ENCODE data around the gene CBFA2T2. TPM values are rescaled to one million over a fixed set of nuclear protein-coding genes. Genes with fewer than 3 reads are reported as not detected.
"Not testable (repeated sequence)": the region's sequence is repeated elsewhere in the genome, so short reads cannot be mapped to it uniquely, and the experiment has no call there.

The CBFA2T2 gene
- total RNA-seq, 1 donor from 2014 or later, result 10.7 TPM

DNA sequence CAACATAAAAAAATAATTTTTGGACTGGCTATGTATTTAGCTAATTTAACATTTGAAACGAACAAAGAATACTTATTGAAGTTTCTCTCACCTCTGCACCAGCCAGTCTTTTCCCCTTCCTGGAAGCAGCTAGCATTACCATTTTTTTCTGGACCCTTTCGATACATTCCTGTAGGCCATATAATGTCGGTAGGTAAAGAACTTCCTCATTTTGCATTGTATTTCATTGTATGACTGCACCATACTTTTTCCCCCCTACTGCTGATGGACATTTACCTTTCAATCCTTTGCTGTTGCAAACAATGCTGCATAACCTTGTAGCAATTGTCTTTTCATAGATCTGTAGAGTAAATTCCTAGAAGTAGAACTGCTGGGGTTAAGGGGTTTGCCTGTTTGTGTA is 17.6 kb downstream of the CBFA2T2 start:
- H3K36me3 ChIP-seq, result no peaks in the 10 kb centered on the region
- H3K27me3 ChIP-seq (ENCODE audit: low read depth), result no peaks in the 10 kb centered on the region
- H3K27ac ChIP-seq (replicated peaks), result no peak overlapping the region
- no peak for DNase-seq
- no peaks in the 10 kb centered on the region for H3K9me3 ChIP-seq (replicated peaks)
- peaks cover 5% of the 10 kb centered on the region for H3K4me1 ChIP-seq
- intact Hi-C loops (cut with micrococcal nuclease), result no loop called here
- TF ChIP-seq, protein P1, sequence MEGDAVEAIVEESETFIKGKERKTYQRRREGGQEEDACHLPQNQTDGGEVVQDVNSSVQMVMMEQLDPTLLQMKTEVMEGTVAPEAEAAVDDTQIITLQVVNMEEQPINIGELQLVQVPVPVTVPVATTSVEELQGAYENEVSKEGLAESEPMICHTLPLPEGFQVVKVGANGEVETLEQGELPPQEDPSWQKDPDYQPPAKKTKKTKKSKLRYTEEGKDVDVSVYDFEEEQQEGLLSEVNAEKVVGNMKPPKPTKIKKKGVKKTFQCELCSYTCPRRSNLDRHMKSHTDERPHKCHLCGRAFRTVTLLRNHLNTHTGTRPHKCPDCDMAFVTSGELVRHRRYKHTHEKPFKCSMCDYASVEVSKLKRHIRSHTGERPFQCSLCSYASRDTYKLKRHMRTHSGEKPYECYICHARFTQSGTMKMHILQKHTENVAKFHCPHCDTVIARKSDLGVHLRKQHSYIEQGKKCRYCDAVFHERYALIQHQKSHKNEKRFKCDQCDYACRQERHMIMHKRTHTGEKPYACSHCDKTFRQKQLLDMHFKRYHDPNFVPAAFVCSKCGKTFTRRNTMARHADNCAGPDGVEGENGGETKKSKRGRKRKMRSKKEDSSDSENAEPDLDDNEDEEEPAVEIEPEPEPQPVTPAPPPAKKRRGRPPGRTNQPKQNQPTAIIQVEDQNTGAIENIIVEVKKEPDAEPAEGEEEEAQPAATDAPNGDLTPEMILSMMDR (IDR thresholded peaks at IDR 0.05; ENCODE audit: borderline replicate concordance), result no peak
- H3K4me3 ChIP-seq, result no peak overlapping the region

DNA sequence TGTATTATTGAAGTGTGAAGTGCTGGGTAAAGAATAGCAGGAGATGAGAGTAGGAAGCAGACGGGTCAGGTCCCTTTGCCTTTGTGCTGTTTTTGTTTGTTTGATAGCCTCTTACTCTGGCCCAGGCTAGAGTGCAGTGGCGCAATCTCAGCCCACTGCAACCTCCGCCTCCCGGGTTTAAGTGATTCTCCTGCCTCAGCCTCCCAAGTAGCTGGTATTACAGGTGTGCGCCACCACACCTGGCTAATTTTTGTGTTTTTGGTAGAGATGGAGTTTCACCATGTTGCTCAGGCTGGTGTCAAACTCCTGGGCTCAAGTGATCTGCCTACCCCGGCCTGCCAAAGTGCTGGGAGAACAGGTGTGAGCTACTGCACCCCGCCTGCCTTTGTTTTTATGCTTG is 18.1 kb downstream of the CBFA2T2 start:
- H3K27me3 ChIP-seq (ENCODE audit: low read depth); DNase-seq; H3K9me3 ChIP-seq (replicated peaks); intact Hi-C loops (cut with micrococcal nuclease); H3K27ac ChIP-seq (replicated peaks); H3K36me3 ChIP-seq; H3K4me1 ChIP-seq; H3K4me3 ChIP-seq: not testable (repeated sequence)

DNA sequence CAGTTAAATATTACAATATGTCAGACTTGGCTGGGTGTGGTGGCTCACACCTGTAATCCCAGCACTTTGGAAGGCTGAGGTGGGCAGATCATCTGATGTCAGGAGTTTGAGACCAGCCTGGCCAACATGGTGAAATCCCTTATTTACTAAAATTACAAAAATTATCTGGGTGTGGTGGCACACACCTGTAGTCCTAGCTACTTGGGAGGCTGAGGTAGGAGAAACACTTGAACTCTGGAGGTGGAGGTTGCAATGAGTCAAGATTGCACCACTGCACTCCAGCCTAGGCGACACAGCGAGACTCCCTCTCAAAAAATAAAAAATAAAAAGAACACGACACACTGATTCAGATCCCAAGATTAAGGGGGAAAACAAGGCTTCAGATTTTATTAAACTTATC is 19.2 kb downstream of the CBFA2T2 start:
- H3K9me3 ChIP-seq (replicated peaks); DNase-seq; intact Hi-C loops (cut with micrococcal nuclease); H3K4me1 ChIP-seq; H3K4me3 ChIP-seq; H3K36me3 ChIP-seq; H3K27me3 ChIP-seq (ENCODE audit: low read depth); H3K27ac ChIP-seq (replicated peaks): not testable (repeated sequence)

DNA sequence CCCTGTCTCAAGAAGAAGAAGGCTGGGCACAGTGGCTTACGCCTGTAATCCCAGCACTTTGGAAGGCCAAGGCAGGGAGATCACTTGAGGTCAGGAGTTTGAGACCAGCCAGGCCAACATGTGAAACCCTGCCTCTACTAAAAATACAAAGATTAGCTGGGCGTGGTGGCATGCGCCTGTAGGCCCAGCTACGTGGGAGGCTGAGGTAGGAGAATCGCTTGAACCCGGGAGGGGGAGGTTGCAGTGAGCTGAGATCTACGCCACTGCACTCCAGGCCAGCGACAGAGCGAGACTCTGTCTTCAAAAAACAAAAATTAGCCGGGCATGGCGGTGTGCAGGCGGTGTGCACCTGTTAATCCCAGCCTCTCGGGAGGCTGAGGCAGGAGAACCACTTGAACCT is 22.0 kb downstream of the CBFA2T2 start:
- H3K9me3 ChIP-seq (replicated peaks); H3K4me3 ChIP-seq; H3K4me1 ChIP-seq; H3K27me3 ChIP-seq (ENCODE audit: low read depth); intact Hi-C loops (cut with micrococcal nuclease); H3K36me3 ChIP-seq; H3K27ac ChIP-seq (replicated peaks); DNase-seq: not testable (repeated sequence)

DNA sequence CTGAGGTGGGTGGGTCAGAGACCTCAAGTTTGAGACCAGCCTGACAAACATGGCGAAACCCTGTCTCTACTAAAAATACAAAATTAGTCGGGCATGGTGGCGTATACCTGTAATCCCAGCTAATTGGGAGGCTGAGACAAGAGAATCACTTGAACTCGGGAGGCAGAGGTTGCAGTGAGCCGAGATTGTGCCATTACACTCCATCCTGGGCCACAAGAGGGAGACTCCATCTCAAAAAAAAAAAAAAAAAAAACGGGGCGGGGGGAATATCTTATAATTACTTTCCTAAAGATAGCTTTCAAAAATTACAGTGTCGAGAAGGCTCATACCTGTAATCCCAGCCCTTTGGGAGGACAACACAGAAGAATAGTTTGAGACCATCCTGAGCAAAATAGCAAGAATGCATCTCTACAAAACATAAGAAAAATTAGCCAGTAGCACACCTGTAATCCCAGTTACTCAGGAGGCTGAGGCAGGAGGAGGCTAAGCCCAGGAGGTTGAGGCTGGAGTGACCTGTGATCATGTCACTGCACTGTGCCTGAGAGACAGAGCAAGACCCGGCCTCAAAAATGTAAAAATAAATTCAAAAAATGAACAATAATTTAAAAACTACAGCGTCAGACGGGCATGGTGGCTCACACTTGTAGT is 25.8 kb downstream of the CBFA2T2 start:
- no peak overlapping the region for H3K4me3 ChIP-seq
- TF ChIP-seq, protein P1 (IDR thresholded peaks at IDR 0.05; ENCODE audit: borderline replicate concordance), result no peak
- H3K36me3 ChIP-seq, result no peaks in the 10 kb centered on the region
- peaks cover 13% of the 10 kb centered on the region for H3K4me1 ChIP-seq
- H3K27ac ChIP-seq (replicated peaks), result no peak overlapping the region
- no peaks in the 10 kb centered on the region for H3K27me3 ChIP-seq (ENCODE audit: low read depth)
- DNase-seq, result no peak
- no peaks in the 10 kb centered on the region for H3K9me3 ChIP-seq (replicated peaks)
- intact Hi-C loops (cut with micrococcal nuclease), result no loop called here

DNA sequence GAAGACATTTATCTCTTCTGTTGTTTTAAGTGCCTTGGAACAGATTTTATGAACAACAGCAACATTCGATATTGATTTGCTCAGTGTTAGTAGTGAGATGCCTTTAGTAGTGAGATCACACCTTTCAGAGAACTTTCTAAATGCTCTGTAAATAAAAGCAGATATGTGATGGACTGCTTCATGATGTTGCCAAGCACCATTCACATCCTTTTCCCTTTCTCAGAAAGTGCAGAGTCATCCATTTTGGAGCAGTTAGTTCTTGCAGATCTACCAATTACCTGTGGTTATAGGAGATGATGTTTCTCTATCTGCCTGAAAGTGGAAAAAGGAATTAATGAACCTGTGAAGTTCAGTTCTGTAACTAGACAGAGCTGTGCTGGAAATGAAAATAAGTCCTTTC is 27.0 kb downstream of the CBFA2T2 start:
- H3K9me3 ChIP-seq (replicated peaks), result no peaks in the 10 kb centered on the region
- TF ChIP-seq, protein P1 (IDR thresholded peaks at IDR 0.05; ENCODE audit: borderline replicate concordance), result no peak
- H3K27ac ChIP-seq (replicated peaks), result no peak overlapping the region
- H3K36me3 ChIP-seq, result no peaks in the 10 kb centered on the region
- H3K4me3 ChIP-seq, result no peak overlapping the region
- intact Hi-C loops (cut with micrococcal nuclease), result no loop called here
- H3K27me3 ChIP-seq (ENCODE audit: low read depth), result no peaks in the 10 kb centered on the region
- H3K4me1 ChIP-seq, result peaks cover 13% of the 10 kb centered on the region
- no peak for DNase-seq

DNA sequence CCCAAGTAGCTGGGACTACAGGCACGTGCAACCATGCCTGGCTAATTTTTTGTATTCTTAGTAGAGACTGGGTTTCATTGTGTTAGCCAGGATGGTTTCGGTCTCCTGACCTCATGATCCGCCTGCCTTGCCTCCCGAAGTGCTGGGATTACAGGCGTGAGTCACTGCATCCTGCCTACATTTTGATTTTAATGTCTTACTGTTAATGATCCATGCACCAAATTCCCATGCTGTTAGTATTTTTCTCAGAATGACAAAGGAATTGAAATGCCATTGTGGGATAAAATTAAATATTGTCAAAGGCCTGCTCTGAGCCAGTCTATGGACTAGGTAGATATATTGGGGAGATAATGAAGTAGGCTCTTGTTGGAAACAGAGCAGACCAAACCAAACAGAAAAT is 28.2 kb downstream of the CBFA2T2 start:
- H3K4me3 ChIP-seq, result no peak overlapping the region
- DNase-seq, result no peak
- H3K36me3 ChIP-seq, result no peaks in the 10 kb centered on the region
- H3K27me3 ChIP-seq (ENCODE audit: low read depth), result no peaks in the 10 kb centered on the region
- H3K4me1 ChIP-seq, result peaks cover 13% of the 10 kb centered on the region
- H3K27ac ChIP-seq (replicated peaks), result no peak overlapping the region
- no peaks in the 10 kb centered on the region for H3K9me3 ChIP-seq (replicated peaks)
- TF ChIP-seq, protein P1 (IDR thresholded peaks at IDR 0.05; ENCODE audit: borderline replicate concordance), result no peak
- intact Hi-C loops (cut with micrococcal nuclease), result no loop called here
